Hepatocyte (in vitro differentiated cells): ENCODE measurements around the gene NCOR1.

Experiments
- CTCF ChIP-seq: fragments of 200-600 bp; sonication (generic); IDR thresholded peaks from 2 replicates; pipeline ENCODE4 v1.5.1; 2016; ENCODE audit warnings: antibody characterized with exemption, mild to moderate bottlenecking; ENCODE audit not compliant: poor library complexity
- EZH2phosphoT487 ChIP-seq: fragments of 200-600 bp; sonication (generic); IDR thresholded peaks from one replicate; pipeline ENCODE4 v1.6.1; 2018; ENCODE audit warnings: antibody characterized with exemption, mild to moderate bottlenecking, low read depth, moderate library complexity; ENCODE audit not compliant: unreplicated experiment, severe bottlenecking

DNA sequence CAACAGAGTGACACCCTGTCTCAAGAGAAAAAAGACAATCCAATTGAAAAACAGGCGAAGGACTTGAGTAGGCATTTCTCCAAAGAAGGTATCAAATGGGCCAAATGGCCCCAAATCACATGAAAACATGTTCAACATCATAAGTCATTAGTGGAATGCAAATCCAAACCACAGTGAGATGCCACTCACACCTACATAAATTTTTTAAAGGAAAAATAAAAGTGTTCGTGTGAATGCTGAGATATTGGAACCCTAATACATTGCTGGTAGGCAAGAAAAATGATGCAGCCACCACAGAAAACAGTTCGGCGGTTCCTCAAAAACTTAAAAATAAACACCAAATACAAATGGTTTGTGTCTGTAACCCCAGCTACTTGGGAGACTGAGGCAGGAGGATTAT is 46.9 kb upstream of the NCOR1 start:
- TF ChIP-seq CTCF (no peak), EZH2phosphoT487 (no peak)
